Fibroblast of lung (primary cell): ENCODE results near the gene DPEP3.

ENCODE experiments used
- CTCF ChIP-seq, 2 donors: IDR thresholded peaks in 1 of 2; conservative IDR thresholded peaks in 1 of 2; 1 replicate in 1 of 2; 2 replicates in 1 of 2; pipeline ENCODE4 v1.5.1; 2011 to 2012; ENCODE audit warnings: low read length in 2 of 2, control low read depth in 1 of 2, inconsistent platforms in 1 of 2, low read depth in 1 of 2, mild to moderate bottlenecking in 1 of 2
- EZH2 ChIP-seq: IDR thresholded peaks from 2 replicates; pipeline ENCODE4 v1.5.1; 2012; ENCODE audit warnings: low read length, control low read depth, mild to moderate bottlenecking; ENCODE audit errors: missing control alignments

- TF ChIP-seq CTCF (conservative IDR thresholded peaks at IDR 0.05 in 1 of 2, IDR thresholded peaks at IDR 0.05 in 1 of 2; ENCODE audit: low read depth in 1 of 2, low read length in 2 of 2) (no peak), EZH2 (no peak)
Measured at GRCh38 chr16:67927131-67927941, 53.0 kb downstream of the DPEP3 start.
